ENCODE results near the gene CLK1. TPM values are rescaled to one million over a fixed set of nuclear protein-coding genes. Genes with fewer than 3 reads are reported as not detected.
A peak's percentile ranks its signal among the peaks of the same experiment; 100 is the strongest.

The CLK1 gene
- total and polyA plus RNA-seq, 2 of the 13 experiments (the other 11 are each of a cell fraction or from before 2014, with no cell fraction given) = 66.6 to 101 TPM

DNA sequence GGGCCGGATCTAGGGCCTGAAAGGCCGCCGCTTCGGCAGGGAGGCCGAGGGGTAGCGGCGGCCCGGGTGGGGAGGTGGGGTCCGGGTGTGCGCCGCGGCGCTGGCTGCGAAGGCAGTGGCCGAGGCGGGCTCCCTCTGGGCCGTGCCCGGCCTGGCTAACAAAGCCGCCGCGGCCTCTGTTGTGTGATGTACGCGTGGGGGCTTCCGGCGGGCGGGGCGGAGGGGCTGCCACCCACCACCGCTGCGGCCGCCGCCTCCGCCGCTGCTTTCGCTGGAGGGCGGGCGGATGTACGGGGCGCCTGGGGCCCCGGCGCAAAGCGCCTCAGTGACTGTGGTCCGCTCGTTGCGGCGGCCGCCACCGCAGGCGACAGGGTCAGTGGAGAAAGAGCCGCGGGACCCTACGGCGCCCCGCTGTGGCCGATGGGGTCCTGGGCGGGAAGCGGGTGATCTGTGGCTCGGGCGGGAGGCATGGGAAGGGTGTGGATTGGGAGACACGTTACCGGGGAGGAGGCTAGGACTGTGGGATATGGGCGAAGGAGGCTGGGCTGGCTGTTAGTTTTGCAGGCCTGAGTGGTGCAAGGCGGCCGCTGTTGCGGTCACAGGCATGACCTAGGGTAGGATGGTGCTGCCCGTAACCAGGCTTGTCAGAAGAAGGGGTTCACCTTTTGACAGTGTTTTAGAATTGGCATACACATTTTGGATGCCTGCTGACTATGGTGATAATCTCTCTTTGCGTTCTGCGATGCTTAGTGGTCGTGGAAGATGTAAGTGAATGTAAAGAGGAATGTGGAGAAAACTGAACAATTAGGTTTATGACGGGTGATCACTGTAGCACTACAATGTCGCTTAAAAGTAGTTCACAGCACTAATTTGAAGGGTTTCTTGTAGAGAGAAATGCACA, 52.1 kb downstream of the CLK1 start (continued):
- TF ChIP-seq, protein P1, sequence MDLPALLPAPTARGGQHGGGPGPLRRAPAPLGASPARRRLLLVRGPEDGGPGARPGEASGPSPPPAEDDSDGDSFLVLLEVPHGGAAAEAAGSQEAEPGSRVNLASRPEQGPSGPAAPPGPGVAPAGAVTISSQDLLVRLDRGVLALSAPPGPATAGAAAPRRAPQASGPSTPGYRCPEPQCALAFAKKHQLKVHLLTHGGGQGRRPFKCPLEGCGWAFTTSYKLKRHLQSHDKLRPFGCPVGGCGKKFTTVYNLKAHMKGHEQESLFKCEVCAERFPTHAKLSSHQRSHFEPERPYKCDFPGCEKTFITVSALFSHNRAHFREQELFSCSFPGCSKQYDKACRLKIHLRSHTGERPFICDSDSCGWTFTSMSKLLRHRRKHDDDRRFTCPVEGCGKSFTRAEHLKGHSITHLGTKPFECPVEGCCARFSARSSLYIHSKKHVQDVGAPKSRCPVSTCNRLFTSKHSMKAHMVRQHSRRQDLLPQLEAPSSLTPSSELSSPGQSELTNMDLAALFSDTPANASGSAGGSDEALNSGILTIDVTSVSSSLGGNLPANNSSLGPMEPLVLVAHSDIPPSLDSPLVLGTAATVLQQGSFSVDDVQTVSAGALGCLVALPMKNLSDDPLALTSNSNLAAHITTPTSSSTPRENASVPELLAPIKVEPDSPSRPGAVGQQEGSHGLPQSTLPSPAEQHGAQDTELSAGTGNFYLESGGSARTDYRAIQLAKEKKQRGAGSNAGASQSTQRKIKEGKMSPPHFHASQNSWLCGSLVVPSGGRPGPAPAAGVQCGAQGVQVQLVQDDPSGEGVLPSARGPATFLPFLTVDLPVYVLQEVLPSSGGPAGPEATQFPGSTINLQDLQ (CRISPR knock-in tag; IDR thresholded peaks at IDR 0.05) = peak; percentile 76; the same call in 1 of the 2 replicates
- TF ChIP-seq PPARG (CRISPR knock-in tag; conservative IDR thresholded peaks at IDR 0.05) (no peak), ASH2L (IDR thresholded peaks at IDR 0.05; ENCODE audit: insufficient read length, low read depth, low read length) (peak; percentile 82), KDM3A (CRISPR knock-in tag; IDR thresholded peaks at IDR 0.05; ENCODE audit: low read depth) (0 out of 2 replicates have a peak, but pooled peaks have one; percentile 18), ZNF598 (CRISPR knock-in tag; IDR thresholded peaks at IDR 0.05; ENCODE audit: borderline replicate concordance) (peak; percentile 92), ZC3H4 (CRISPR knock-in tag; IDR thresholded peaks at IDR 0.05; ENCODE audit: borderline replicate concordance) (peak; percentile 50; the same call in 1 of the 2 replicates), ZNF768 (CRISPR knock-in tag; IDR thresholded peaks at IDR 0.05) (peak; percentile 6; the same call in 1 of the 2 replicates), ZFYVE20 (CRISPR knock-in tag; IDR thresholded peaks at IDR 0.05; ENCODE audit: borderline replicate concordance, low read depth) (0 out of 2 replicates have a peak, but pooled peaks have one; percentile 53), ZBTB42 (CRISPR knock-in tag; IDR thresholded peaks at IDR 0.05) (no peak), KAT7 (CRISPR knock-in tag; IDR thresholded peaks at IDR 0.05; ENCODE audit: borderline replicate concordance) (peak; percentile 91), ZBTB20 (CRISPR knock-in tag; IDR thresholded peaks at IDR 0.05; ENCODE audit: borderline replicate concordance, low read depth) (0 out of 2 replicates have a peak, but pooled peaks have one; percentile 24)
- TF ChIP-seq, protein P2, sequence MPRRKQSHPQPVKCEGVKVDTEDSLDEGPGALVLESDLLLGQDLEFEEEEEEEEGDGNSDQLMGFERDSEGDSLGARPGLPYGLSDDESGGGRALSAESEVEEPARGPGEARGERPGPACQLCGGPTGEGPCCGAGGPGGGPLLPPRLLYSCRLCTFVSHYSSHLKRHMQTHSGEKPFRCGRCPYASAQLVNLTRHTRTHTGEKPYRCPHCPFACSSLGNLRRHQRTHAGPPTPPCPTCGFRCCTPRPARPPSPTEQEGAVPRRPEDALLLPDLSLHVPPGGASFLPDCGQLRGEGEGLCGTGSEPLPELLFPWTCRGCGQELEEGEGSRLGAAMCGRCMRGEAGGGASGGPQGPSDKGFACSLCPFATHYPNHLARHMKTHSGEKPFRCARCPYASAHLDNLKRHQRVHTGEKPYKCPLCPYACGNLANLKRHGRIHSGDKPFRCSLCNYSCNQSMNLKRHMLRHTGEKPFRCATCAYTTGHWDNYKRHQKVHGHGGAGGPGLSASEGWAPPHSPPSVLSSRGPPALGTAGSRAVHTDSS (CRISPR knock-in tag; conservative IDR thresholded peaks at IDR 0.05) = no peak
- TF ChIP-seq, protein P3, sequence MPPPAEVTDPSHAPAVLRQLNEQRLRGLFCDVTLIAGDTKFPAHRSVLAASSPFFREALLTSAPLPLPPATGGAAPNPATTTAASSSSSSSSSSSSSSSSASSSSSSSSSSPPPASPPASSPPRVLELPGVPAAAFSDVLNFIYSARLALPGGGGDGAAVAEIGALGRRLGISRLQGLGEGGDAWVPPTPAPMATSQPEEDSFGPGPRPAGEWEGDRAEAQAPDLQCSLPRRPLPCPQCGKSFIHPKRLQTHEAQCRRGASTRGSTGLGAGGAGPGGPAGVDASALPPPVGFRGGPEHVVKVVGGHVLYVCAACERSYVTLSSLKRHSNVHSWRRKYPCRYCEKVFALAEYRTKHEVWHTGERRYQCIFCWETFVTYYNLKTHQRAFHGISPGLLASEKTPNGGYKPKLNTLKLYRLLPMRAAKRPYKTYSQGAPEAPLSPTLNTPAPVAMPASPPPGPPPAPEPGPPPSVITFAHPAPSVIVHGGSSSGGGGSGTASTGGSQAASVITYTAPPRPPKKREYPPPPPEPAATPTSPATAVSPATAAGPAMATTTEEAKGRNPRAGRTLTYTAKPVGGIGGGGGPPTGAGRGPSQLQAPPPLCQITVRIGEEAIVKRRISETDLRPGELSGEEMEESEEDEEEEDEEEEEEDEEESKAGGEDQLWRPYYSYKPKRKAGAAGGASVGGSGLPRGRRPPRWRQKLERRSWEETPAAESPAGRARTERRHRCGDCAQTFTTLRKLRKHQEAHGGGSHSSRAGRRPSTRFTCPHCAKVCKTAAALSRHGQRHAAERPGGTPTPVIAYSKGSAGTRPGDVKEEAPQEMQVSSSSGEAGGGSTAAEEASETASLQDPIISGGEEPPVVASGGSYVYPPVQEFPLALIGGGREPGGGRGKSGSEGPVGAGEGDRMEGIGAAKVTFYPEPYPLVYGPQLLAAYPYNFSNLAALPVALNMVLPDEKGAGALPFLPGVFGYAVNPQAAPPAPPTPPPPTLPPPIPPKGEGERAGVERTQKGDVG (CRISPR knock-in tag; IDR thresholded peaks at IDR 0.05; ENCODE audit: borderline replicate concordance) = no peak
